HL-60/S4 treated with phorbol 12-myristate 13-acetate at 8.2 ng/mL for 4 days and 3 days (cell line): ENCODE data around the gene AANAT.

Experiments
- in situ Hi-C: fragments of 300-500 bp; cut with MboI; formaldehyde crosslinking; loops from 2 replicates; pipeline ENCODE4 v1.15.0; 2022; ENCODE audit warnings: low sequenced_read_pairs

Gene AANAT

GRCh38 chr17:76467809-76468633 is 618 bp downstream of the AANAT start:
- in situ Hi-C loops = loop anchor here (5.0 kb wide), 1 partner anchor 39 kb away; no protein-coding TSS in a partner anchor

GRCh38 chr17:76468634-76469010 is 1.2 kb downstream of the AANAT start:
- in situ Hi-C loops = loop anchor here (5.0 kb wide), 1 partner anchor 39 kb away; no protein-coding TSS in a partner anchor

GRCh38 chr17:76469076-76469990 is 1.9 kb downstream of the AANAT start:
- in situ Hi-C loops = loop anchor here (5.0 kb wide), 1 partner anchor 38 kb away; no protein-coding TSS in a partner anchor

GRCh38 chr17:76469991-76470739 is 2.8 kb downstream of the AANAT start:
- in situ Hi-C loops = loop anchor here (5.0 kb wide), 1 partner anchor 37 kb away; no protein-coding TSS in a partner anchor

GRCh38 chr17:76471498-76472257 is 4.3 kb downstream of the AANAT start:
- in situ Hi-C loops = no loop called here

- in situ Hi-C loops = no loop called here
Measured at GRCh38 chr17:76472258-76472645, 4.8 kb downstream of the AANAT start.

GRCh38 chr17:76472726-76473125 is 5.3 kb downstream of the AANAT start:
- in situ Hi-C loops = no loop called here

- in situ Hi-C loops = no loop called here
Measured at GRCh38 chr17:76473541-76473985, 6.2 kb downstream of the AANAT start.

- in situ Hi-C loops = no loop called here
Measured at GRCh38 chr17:76474238-76474637, 6.8 kb downstream of the AANAT start.

- in situ Hi-C loops = no loop called here
Measured at GRCh38 chr17:76474894-76475293, 7.5 kb downstream of the AANAT start.

- in situ Hi-C loops = no loop called here
Measured at GRCh38 chr17:76475302-76475701, 7.9 kb downstream of the AANAT start.

- in situ Hi-C loops = no loop called here
Measured at GRCh38 chr17:76476736-76477135, 9.3 kb downstream of the AANAT start.

GRCh38 chr17:76477576-76477975 is 10.2 kb downstream of the AANAT start:
- in situ Hi-C loops = no loop called here

GRCh38 chr17:76478097-76478496 is 10.7 kb downstream of the AANAT start:
- in situ Hi-C loops = no loop called here

- in situ Hi-C loops = no loop called here
Measured at GRCh38 chr17:76478730-76479514, 11.5 kb downstream of the AANAT start.

GRCh38 chr17:76479515-76480060 is 12.2 kb downstream of the AANAT start:
- in situ Hi-C loops = no loop called here

GRCh38 chr17:76480632-76481031 is 13.2 kb downstream of the AANAT start:
- in situ Hi-C loops = no loop called here

GRCh38 chr17:76481071-76481655 is 13.8 kb downstream of the AANAT start:
- in situ Hi-C loops = no loop called here
